SK-N-SH treated with all-trans-retinoic acid at 6 μM for 48 hours (cell line): ENCODE data around the gene SLC25A23.

ENCODE experiments used
- ATAC-seq: fragments of 200-7000 bp; cut with Tn5 transposase; 3 replicates; pipeline ENCODE4 v1.9.1; 2020; ENCODE audit warnings: mild to moderate bottlenecking, moderate library complexity
- ARNTL ChIP-seq: fragments of 450-650 bp; formaldehyde crosslinking; IDR thresholded peaks from 2 replicates; pipeline ENCODE4 v1.5.0; 2020; ENCODE audit warnings: low read depth, mild to moderate bottlenecking, moderate library complexity, borderline replicate concordance
- BACH2 ChIP-seq: fragments of 250-450 bp; sonication (Bioruptor Pico); IDR thresholded peaks from 2 replicates; pipeline ENCODE4 v1.9.0; 2021; ENCODE audit warnings: mild to moderate bottlenecking, borderline replicate concordance
- CSDC2 ChIP-seq: fragments of 250-450 bp; sonication (Bioruptor Pico); IDR thresholded peaks from 2 replicates; pipeline ENCODE4 v1.5.0; 2020; ENCODE audit warnings: mild to moderate bottlenecking, moderate library complexity
- ESRRG ChIP-seq: fragments of 250-450 bp; sonication (Bioruptor Pico); IDR thresholded peaks from 2 replicates; pipeline ENCODE4 v1.6.1; 2021; ENCODE audit warnings: mild to moderate bottlenecking
- GLIS3 ChIP-seq: fragments of 250-450 bp; sonication (Bioruptor Pico); IDR thresholded peaks from 2 replicates; pipeline ENCODE4 v1.5.0; 2020; ENCODE audit warnings: mild to moderate bottlenecking, moderate library complexity
- ISL1 ChIP-seq: fragments of 250-450 bp; sonication (Bioruptor Pico); IDR thresholded peaks from 2 replicates; pipeline ENCODE4 v2.1.2; 2022; ENCODE audit warnings: mild to moderate bottlenecking, moderate library complexity
- PATZ1 ChIP-seq: fragments of 250-450 bp; sonication (Bioruptor Pico); IDR thresholded peaks from 2 replicates; pipeline ENCODE4 v1.8.0; 2020; ENCODE audit warnings: mild to moderate bottlenecking, moderate library complexity, borderline replicate concordance
- PPARA ChIP-seq: fragments of 250-450 bp; sonication (Bioruptor Pico); IDR thresholded peaks from 2 replicates; pipeline ENCODE4 v1.5.0; 2020; ENCODE audit warnings: mild to moderate bottlenecking, borderline replicate concordance
- RARB ChIP-seq: fragments of 250-450 bp; sonication (Bioruptor Pico); IDR thresholded peaks from 2 replicates; pipeline ENCODE4 v1.8.0; 2021; ENCODE audit warnings: mild to moderate bottlenecking, moderate library complexity
- ZFP3 ChIP-seq: fragments of 250-450 bp; sonication (Bioruptor Pico); IDR thresholded peaks from 2 replicates; pipeline ENCODE4 v1.5.0; 2020; ENCODE audit warnings: mild to moderate bottlenecking, moderate library complexity
- ZNF565 ChIP-seq: fragments of 450-650 bp; formaldehyde crosslinking; conservative IDR thresholded peaks from 2 replicates; pipeline ENCODE4 v1.5.0; 2020; ENCODE audit warnings: low read depth, mild to moderate bottlenecking, moderate library complexity
- ZNF70 ChIP-seq: fragments of 450-650 bp; formaldehyde crosslinking; IDR thresholded peaks from 2 replicates; pipeline ENCODE4 v1.5.0; 2020; ENCODE audit warnings: mild to moderate bottlenecking, moderate library complexity
- TF ChIP-seq, protein P1 (sequence below): fragments of 250-450 bp; sonication (Bioruptor Pico); IDR thresholded peaks from 2 replicates; pipeline ENCODE4 v1.8.0; 2021; ENCODE audit warnings: low read depth, mild to moderate bottlenecking, moderate library complexity, borderline replicate concordance
- TF ChIP-seq, protein P2 (sequence below): fragments of 250-450 bp; sonication (Bioruptor Pico); IDR thresholded peaks from 2 replicates; pipeline ENCODE4 v1.5.1; 2020; ENCODE audit warnings: low read depth, mild to moderate bottlenecking, moderate library complexity

The SLC25A23 gene

DNA sequence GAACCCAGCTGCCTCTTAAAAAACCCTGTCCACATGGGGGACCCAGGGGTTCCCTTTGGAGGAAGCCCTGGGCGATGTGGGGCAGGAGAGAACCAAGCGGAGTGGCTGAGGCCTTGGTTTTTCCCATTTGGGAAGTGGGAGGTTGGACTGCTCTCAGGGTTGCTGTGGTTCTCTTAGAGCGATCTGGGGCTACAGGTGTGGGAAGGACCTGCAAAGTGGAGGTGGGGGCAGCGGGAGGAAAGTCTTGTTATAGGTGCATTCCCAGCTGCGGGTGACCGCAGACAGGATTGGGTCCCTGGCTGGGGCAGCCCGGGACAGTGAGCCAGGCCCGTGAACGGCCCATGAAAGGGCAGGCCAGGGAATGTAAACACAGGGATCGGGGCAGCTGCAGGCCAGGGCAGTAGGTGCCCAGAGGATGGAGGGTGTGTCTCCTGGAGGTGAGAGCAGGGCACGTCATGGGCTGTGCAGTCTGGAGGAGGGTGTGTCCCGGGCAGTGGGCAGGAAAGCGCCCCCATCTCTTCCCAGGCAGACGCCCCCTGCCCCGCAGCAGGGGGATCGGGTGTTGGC, 814 bp downstream of the SLC25A23 start:
- no peak for ATAC-seq
- TF ChIP-seq BACH2 (CRISPR knock-in tag) (no peak), CSDC2 (CRISPR knock-in tag) (no peak), ISL1 (CRISPR knock-in tag) (no peak), ARNTL (CRISPR knock-in tag) (no peak), ZNF70 (no peak), ESRRG (CRISPR knock-in tag) (no peak), ZFP3 (CRISPR knock-in tag) (no peak)
- TF ChIP-seq, protein P1, sequence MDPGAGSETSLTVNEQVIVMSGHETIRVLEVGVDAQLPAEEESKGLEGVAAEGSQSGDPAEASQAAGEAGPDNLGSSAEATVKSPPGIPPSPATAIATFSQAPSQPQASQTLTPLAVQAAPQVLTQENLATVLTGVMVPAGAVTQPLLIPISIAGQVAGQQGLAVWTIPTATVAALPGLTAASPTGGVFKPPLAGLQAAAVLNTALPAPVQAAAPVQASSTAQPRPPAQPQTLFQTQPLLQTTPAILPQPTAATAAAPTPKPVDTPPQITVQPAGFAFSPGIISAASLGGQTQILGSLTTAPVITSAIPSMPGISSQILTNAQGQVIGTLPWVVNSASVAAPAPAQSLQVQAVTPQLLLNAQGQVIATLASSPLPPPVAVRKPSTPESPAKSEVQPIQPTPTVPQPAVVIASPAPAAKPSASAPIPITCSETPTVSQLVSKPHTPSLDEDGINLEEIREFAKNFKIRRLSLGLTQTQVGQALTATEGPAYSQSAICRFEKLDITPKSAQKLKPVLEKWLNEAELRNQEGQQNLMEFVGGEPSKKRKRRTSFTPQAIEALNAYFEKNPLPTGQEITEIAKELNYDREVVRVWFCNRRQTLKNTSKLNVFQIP (CRISPR knock-in tag): no peak
- TF ChIP-seq, protein P2, sequence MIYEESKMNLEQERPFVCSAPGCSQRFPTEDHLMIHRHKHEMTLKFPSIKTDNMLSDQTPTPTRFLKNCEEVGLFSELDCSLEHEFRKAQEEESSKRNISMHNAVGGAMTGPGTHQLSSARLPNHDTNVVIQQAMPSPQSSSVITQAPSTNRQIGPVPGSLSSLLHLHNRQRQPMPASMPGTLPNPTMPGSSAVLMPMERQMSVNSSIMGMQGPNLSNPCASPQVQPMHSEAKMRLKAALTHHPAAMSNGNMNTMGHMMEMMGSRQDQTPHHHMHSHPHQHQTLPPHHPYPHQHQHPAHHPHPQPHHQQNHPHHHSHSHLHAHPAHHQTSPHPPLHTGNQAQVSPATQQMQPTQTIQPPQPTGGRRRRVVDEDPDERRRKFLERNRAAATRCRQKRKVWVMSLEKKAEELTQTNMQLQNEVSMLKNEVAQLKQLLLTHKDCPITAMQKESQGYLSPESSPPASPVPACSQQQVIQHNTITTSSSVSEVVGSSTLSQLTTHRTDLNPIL: no peak

- no peak for TF ChIP-seq ISL1 (CRISPR knock-in tag)
- no peak for TF ChIP-seq GLIS3 (CRISPR knock-in tag)
- no peak for TF ChIP-seq ZNF565 (CRISPR knock-in tag)
- no peak for TF ChIP-seq PPARA (CRISPR knock-in tag)
- TF ChIP-seq, protein P1 (CRISPR knock-in tag): no peak
- TF ChIP-seq RARB: no peak
- TF ChIP-seq PATZ1: no peak
- TF ChIP-seq ARNTL (CRISPR knock-in tag): no peak
- TF ChIP-seq CSDC2 (CRISPR knock-in tag): no peak
- TF ChIP-seq, all 23 proteins: peak for 0
- ATAC-seq: no peak
Measured at GRCh38 chr19:6457958-6458694, 1.5 kb downstream of the SLC25A23 start.

DNA sequence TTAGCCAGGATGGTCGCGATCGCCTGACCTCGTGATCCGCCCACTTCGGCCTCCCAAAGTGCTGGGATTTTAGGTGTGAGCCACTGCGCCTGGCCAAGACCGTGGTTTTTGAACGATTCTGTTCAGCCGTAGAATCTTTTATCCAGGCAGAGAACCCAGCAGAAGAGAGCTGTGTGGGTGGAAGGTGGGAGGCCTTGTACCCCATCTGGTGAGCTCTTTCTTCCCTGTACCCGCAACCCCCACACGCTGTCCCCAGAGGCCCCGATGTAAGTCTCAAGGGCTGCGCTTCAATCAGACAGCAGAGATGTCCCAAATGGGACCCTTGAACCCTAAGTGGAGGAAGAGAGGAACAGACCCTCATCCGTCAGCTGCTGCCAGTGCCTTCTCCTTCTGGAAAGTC, 3.7 kb downstream of the SLC25A23 start:
- ATAC-seq: no peak
- TF ChIP-seq, protein P1 (CRISPR knock-in tag): no peak
- TF ChIP-seq CSDC2 (CRISPR knock-in tag): no peak

DNA sequence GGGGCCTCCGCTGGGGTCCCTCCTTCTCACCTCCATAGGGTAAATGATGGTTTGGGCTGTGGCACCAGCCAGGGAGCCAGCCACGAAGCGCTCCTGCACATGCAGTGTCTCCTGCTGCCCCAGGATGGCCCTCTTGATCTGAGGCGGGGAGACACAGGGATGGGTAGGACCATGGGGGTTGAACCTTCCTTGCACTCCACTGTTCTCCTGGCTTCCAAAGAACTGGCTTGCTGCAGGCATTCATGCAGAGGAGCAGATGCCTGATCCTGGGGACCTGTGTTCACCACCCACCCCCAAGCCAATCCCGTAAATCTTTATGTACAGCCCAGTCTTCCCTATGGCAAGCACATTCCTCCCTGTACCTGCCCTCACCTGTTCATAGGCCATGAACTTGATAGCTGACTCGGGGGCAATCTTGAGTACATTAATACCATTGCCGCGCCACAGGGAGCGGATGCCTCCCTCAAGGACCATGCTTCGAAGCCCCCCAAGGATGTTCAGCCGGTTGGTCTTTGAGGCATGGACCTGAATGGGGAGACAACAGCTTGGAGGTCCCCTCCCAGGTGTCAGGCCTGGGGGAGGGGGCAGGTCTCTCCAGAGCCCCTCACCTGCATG, 5.5 kb downstream of the SLC25A23 start:
- TF ChIP-seq ZNF565 (CRISPR knock-in tag) (no peak), ZFP3 (CRISPR knock-in tag) (no peak), GLIS3 (CRISPR knock-in tag) (no peak), BACH2 (CRISPR knock-in tag) (no peak), ISL1 (CRISPR knock-in tag) (no peak)
- TF ChIP-seq, protein P2: no peak
- TF ChIP-seq, all 23 proteins: peak for 0
- no peak for ATAC-seq
